Cardiac muscle cell (in vitro differentiated cells and primary cell): ENCODE data around the gene STPG4. TPM values are rescaled to one million over a fixed set of nuclear protein-coding genes. Genes with fewer than 3 reads are reported as not detected.

ENCODE experiments used
- DNase-seq, 2 donors: peaks; one replicate each; pipeline versions ENCODE4 v3.0.0 to v3.0.0-alpha.2; 2010 to 2017; ENCODE audit warnings: low read depth in 1 of 2, low spot score in 1 of 2
- H3K27ac ChIP-seq: fragments of 200-600 bp; sonication (generic); 2 replicates; pipeline ENCODE4 v1.5.1; 2016
- H3K27me3 ChIP-seq: fragments of 200-600 bp; sonication (generic); 2 replicates; pipeline ENCODE4 v1.6.0; 2016; ENCODE audit warnings: control low read depth
- H3K36me3 ChIP-seq: fragments of 200-600 bp; sonication (generic); 2 replicates; pipeline ENCODE4 v1.5.1; 2016; ENCODE audit warnings: control low read depth
- H3K4me1 ChIP-seq: fragments of 200-600 bp; sonication (generic); 2 replicates; pipeline ENCODE4 v1.8.1; 2017; ENCODE audit warnings: low read depth, mild to moderate bottlenecking, mixed run types
- H3K4me3 ChIP-seq: fragments of 200-600 bp; sonication (generic); 2 replicates; pipeline ENCODE4 v1.5.1; 2016; ENCODE audit warnings: mild to moderate bottlenecking
- H3K9me3 ChIP-seq: fragments of 200-600 bp; sonication (generic); 2 replicates; pipeline ENCODE4 v1.5.1; 2017; ENCODE audit warnings: low read depth, mild to moderate bottlenecking, control low read depth
- CTCF ChIP-seq: IDR thresholded peaks from 2 replicates; pipeline ENCODE4 v1.5.1; 2012; ENCODE audit warnings: low read depth, mild to moderate bottlenecking, low read length
- polyA plus RNA-seq: library from polyadenylated mRNA; unstranded; fragments of >200 nt; fragmentation: Nextera tagmentation; extraction: Ambion mirVana; gene quantifications from 2 replicates; pipeline ENCODE4 v1.2.1, GENCODE V29; 2016
- total RNA-seq: library from RNA; depleted of rRNA; stranded (reverse); fragments of >200 nt; gene quantifications from 2 replicates; pipeline ENCODE4 v1.2.3, GENCODE V29; 2016

STPG4 gene
- total and polyA plus RNA-seq, 2 experiments from 2014 or later = not detected

- Histone ChIP-seq H3K36me3 (no peaks in the 10 kb centered on the region), H3K4me1 (no peaks in the 10 kb centered on the region), H3K27ac (no peak overlapping the region), H3K9me3 (no peaks in the 10 kb centered on the region), H3K4me3 (no peak overlapping the region), H3K27me3 (no peaks in the 10 kb centered on the region)
- no peak for TF ChIP-seq CTCF
- DNase-seq = no peak
Observed at GRCh38 chr2:47098953-47099352, 56.2 kb downstream of the STPG4 start.

DNA sequence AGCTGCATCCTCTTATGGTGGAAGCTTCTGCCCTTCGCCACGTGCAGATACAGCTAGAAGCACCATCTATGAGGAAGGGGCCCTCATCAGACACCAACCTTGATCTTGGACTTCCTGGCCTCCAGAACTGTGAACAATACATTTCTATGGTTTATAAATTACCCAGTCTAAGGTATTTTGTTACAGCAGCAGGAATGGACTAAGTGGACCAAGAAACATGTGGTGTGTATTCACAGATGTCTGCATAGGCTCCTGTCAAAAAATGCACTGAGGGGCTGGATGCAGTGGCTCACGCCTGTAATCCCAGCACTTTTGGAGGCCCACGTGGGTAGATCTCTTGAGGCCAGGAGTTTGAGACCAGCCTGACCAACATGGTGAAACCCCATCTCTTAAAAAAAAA is 57.5 kb downstream of the STPG4 start:
- no peaks in the 10 kb centered on the region for H3K36me3 ChIP-seq
- no peaks in the 10 kb centered on the region for H3K9me3 ChIP-seq
- no peaks in the 10 kb centered on the region for H3K4me1 ChIP-seq
- no peak overlapping the region for H3K4me3 ChIP-seq
- TF ChIP-seq CTCF = no peak
- H3K27me3 ChIP-seq = no peaks in the 10 kb centered on the region
- H3K27ac ChIP-seq = no peak overlapping the region
- no peak for DNase-seq

DNA sequence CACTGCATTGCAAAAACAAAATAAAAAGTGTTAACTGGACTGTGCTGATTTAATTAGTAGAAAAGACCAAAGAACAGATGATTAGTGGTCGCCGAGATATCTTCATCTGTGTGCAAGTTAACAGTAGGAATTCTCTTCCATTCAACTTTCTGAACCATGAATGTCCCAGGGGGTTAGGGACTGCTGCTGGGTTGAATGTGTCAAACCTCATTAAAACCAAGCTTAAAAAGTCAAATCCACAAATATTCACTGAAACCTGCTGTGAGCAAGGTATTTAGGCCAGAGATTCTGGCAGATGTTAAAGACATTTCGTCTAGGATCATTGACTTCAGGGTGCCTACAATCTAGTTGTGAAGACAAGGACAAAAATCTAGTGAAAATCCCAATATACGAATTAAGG is 58.7 kb downstream of the STPG4 start:
- no peak for TF ChIP-seq CTCF
- H3K27ac ChIP-seq = no peak overlapping the region
- no peaks in the 10 kb centered on the region for H3K27me3 ChIP-seq
- no peaks in the 10 kb centered on the region for H3K36me3 ChIP-seq
- no peaks in the 10 kb centered on the region for H3K9me3 ChIP-seq
- no peak overlapping the region for H3K4me3 ChIP-seq
- H3K4me1 ChIP-seq = no peaks in the 10 kb centered on the region
- DNase-seq = no peak

DNA sequence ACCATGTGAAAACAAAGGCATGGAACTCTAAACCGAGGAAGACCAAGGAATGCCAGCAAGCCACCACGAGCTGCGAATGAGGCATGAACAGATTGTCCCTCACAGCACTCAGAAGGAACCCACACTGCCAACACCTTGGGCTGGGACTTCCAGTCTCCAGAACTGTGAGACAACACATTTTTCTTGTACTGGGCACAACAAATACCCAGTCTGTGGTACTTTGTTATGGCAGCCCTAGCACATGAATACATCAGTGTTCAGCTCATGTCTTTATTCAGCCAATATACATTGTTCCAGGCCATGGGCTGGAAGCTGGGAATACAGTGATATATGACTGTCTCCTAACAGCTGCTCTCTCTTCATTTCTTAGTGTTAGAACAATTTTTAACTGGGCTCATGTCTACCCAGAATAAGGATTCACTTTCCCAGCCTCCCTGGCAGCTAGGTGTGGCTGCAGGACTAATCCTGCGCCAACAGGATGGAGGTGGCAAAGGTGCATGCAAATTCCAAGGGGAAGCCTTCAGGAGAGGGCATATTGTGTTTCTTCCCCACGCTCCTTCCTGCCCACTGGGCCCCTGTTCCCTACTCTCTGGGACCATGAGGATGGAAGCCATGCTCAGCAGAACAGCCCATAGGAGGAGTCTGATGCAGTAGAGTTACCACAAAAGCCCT is 59.6 kb downstream of the STPG4 start:
- no peak for DNase-seq
- Histone ChIP-seq H3K27me3 (no peaks in the 10 kb centered on the region), H3K36me3 (no peaks in the 10 kb centered on the region), H3K27ac (no peak overlapping the region), H3K4me1 (no peaks in the 10 kb centered on the region), H3K4me3 (no peak overlapping the region), H3K9me3 (no peaks in the 10 kb centered on the region)
- TF ChIP-seq CTCF = no peak

DNA sequence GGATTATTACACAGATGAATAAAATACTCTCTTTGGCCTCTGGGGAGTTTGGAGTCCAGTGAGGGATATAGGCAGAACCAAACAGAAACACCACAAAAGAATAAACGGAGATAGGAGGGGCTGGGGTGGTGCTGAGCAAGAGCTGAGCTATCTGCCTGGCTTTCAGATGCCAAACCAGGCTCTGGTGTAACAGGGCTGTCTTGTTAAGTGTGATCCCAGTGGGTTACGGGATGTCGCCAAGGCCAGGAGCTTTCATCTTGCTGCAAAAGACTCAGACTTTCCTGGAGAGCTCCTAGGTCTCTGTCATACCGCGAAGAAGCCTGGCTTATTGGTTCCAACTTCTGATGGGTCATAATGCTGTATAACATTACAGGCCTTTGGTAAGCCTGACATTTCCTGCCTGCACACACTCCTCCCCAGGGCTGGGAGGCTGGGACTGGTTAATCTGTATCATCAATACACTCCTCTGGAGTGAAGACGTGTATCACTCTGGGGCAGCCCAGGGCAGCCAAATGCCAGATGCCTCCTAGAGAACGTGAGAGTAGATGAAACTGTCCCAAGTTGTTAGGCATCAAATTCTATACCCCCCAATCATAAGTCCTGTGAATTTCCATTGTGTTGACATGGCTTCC is 60.5 kb downstream of the STPG4 start:
- no peak overlapping the region for H3K4me3 ChIP-seq
- no peak for TF ChIP-seq CTCF
- no peaks in the 10 kb centered on the region for H3K9me3 ChIP-seq
- H3K36me3 ChIP-seq = no peaks in the 10 kb centered on the region
- no peaks in the 10 kb centered on the region for H3K4me1 ChIP-seq
- DNase-seq = no peak
- no peak overlapping the region for H3K27ac ChIP-seq
- H3K27me3 ChIP-seq = no peaks in the 10 kb centered on the region
